Endothelial cell of umbilical vein (primary cell): ENCODE measurements around the gene MRGPRG. TPM values are rescaled to one million over a fixed set of nuclear protein-coding genes. Genes with fewer than 3 reads are reported as not detected.

Experiments
- BruUV-seq: library from RNA; stranded (reverse); fragments of 400-500 nt; replicated peaks from 2 replicates; lab custom pipeline; 2021; lab: Mats Ljungman, UMichigan
- CTCF ChIA-PET: fragments of 300-600, 350-600 bp; sonication (Branson Sonifier 250); formaldehyde crosslinking; loops from one replicate; lab custom pipeline; 2021; ENCODE audit warnings: antibody characterized with exemption, inconsistent platforms; lab: Charles Lee
- POLR2A ChIA-PET: fragments of 300-600, 350-600 bp; sonication (Branson Sonifier 250); formaldehyde crosslinking; loops from one replicate; lab custom pipeline; 2021; ENCODE audit warnings: antibody characterized with exemption, inconsistent platforms; lab: Charles Lee
- DNase-seq: peaks from one replicate; pipeline ENCODE4 v3.0.0-alpha.2; 2011; ENCODE audit warnings: low read depth, low spot score
- FAIRE-seq: peaks from 2 replicates; lab custom pipeline; 2011; peaks lifted over from hg19 to GRCh38; lab: Jason Lieb, UNC
- H2AFZ ChIP-seq: 2 replicates; pipeline ENCODE4 v1.6.0; 2012; ENCODE audit warnings: low read depth, low read length, control low read depth, inconsistent platforms
- H3K27ac ChIP-seq: 2 replicates; pipeline ENCODE4 v1.5.1; 2011; ENCODE audit warnings: low read depth, mild to moderate bottlenecking, control low read depth, low read length, moderate library complexity; ENCODE audit not compliant: insufficient read depth
- H3K27me3 ChIP-seq, 2 experiments: 2 replicates each; pipeline versions ENCODE4 v1.6.0 to v1.6.1; 2011; ENCODE audit warnings: low read length in 2 of 2, mixed read lengths in 1 of 2; ENCODE audit not compliant: control insufficient read depth in 2 of 2, insufficient read depth in 2 of 2
- H3K36me3 ChIP-seq, 2 experiments: 2 replicates in 1 of 2; 3 replicates in 1 of 2; pipeline ENCODE4 v1.5.1; 2011; ENCODE audit warnings: low read length in 2 of 2, mild to moderate bottlenecking in 1 of 2, moderate library complexity in 1 of 2; ENCODE audit not compliant: control insufficient read depth in 2 of 2, insufficient read depth in 2 of 2; ENCODE audit errors: extremely low read depth in 1 of 2
- H3K4me1 ChIP-seq: 3 replicates; pipeline ENCODE4 v1.5.1; 2011; ENCODE audit warnings: mild to moderate bottlenecking, low read length; ENCODE audit not compliant: control insufficient read depth, insufficient read depth; ENCODE audit errors: extremely low read depth
- H3K4me2 ChIP-seq: 2 replicates; pipeline ENCODE4 v1.6.1; 2011; ENCODE audit warnings: low read length, control low read depth, mixed read lengths; ENCODE audit not compliant: insufficient read depth
- H3K4me3 ChIP-seq, 3 experiments: fragments of 200-600 bp in 1 of 3; sonication (generic), shearing (Covaris generic) in 1 of 3; replicated peaks in 1 of 3; 2 replicates each; pipeline ENCODE4 v1.5.1; 2011 to 2016; ENCODE audit warnings: control low read depth in 3 of 3, low read length in 3 of 3, mild to moderate bottlenecking in 2 of 3, inconsistent platforms in 1 of 3, low read depth in 1 of 3, moderate library complexity in 1 of 3; ENCODE audit not compliant: insufficient read depth in 1 of 3
- H3K79me2 ChIP-seq: 2 replicates; pipeline ENCODE4 v1.6.0; 2012; ENCODE audit warnings: low read length, inconsistent platforms; ENCODE audit not compliant: control insufficient read depth, insufficient read depth
- H3K9ac ChIP-seq: replicated peaks from 2 replicates; pipeline ENCODE3; 2011; ENCODE audit warnings: low read length, control low read depth; ENCODE audit not compliant: insufficient read depth; ENCODE audit errors: extremely low read depth
- H3K9me1 ChIP-seq: replicated peaks from 3 replicates; pipeline ENCODE4 v1.6.0; 2011; ENCODE audit warnings: mild to moderate bottlenecking, low read length; ENCODE audit not compliant: control insufficient read depth, insufficient read depth; ENCODE audit errors: extremely low read depth
- H3K9me3 ChIP-seq: replicated peaks from 2 replicates; pipeline ENCODE4 v1.5.1; 2012; ENCODE audit warnings: low read length, inconsistent platforms; ENCODE audit not compliant: control insufficient read depth, insufficient read depth
- H4K20me1 ChIP-seq: replicated peaks from 2 replicates; pipeline ENCODE3; 2011; ENCODE audit warnings: mild to moderate bottlenecking, low read length; ENCODE audit not compliant: control insufficient read depth, insufficient read depth; ENCODE audit errors: extremely low read depth
- POLR2A ChIP-seq: IDR thresholded peaks from 2 replicates; pipeline ENCODE4 v1.6.1; 2012; ENCODE audit warnings: low read depth, mild to moderate bottlenecking, control low read depth, low read length
- dilution Hi-C: fragments of 300-500 bp; cut with MboI; formaldehyde crosslinking; loops from one replicate; pipeline ENCODE4 v1.15.0; 2019; ENCODE audit warnings: low sequenced_read_pairs; ENCODE audit not compliant: extremely low pct_ligation_motif_present
- intact Hi-C: fragments of 100-400 bp; cut with micrococcal nuclease; formaldehyde crosslinking; loops from one replicate; pipeline ENCODE4 v1.10.0; 2022
- polyA plus RNA-seq, 4 experiments: library from polyadenylated mRNA; depleted of rRNA in 3 of 4; stranded (reverse) in 3 of 4; unstranded in 1 of 4; fragments of >200 nt; gene quantifications; 2 replicates each; pipeline versions ENCODE4 v1.2.1 to v1.2.3, GENCODE V29; 2011 to 2012; ENCODE audit warnings: missing spikeins in 1 of 4
- total RNA-seq: library from RNA; stranded (reverse); gene quantifications from 2 replicates; pipeline ENCODE4 v1.2.3, GENCODE V29; 2021
- TF ChIP-seq, protein P1 (sequence below): IDR thresholded peaks from 2 replicates; pipeline ENCODE4 v1.6.1; 2011; ENCODE audit not compliant: insufficient read depth, insufficient read length
- TF ChIP-seq, protein P2 (sequence below), 2 donors: IDR thresholded peaks; 1 replicate in 1 of 2; 2 replicates in 1 of 2; pipeline ENCODE4 v1.5.1; 2011; ENCODE audit warnings: low read length in 2 of 2, mild to moderate bottlenecking in 2 of 2, moderate library complexity in 2 of 2, control low read depth in 1 of 2, inconsistent platforms in 1 of 2, low read depth in 1 of 2; ENCODE audit not compliant: insufficient read depth in 1 of 2; ENCODE audit errors: extremely low read depth in 1 of 2

MRGPRG gene
- total and polyA plus RNA-seq, 2 donors (not counting 3 experiments of a cell fraction or from before 2014, with no cell fraction given), result not detected

GRCh38 chr11:3196161-3197043 is 22.2 kb downstream of the MRGPRG start:
- TF ChIP-seq, protein P1, sequence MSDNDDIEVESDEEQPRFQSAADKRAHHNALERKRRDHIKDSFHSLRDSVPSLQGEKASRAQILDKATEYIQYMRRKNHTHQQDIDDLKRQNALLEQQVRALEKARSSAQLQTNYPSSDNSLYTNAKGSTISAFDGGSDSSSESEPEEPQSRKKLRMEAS, result no peak
- TF ChIP-seq, protein P2, sequence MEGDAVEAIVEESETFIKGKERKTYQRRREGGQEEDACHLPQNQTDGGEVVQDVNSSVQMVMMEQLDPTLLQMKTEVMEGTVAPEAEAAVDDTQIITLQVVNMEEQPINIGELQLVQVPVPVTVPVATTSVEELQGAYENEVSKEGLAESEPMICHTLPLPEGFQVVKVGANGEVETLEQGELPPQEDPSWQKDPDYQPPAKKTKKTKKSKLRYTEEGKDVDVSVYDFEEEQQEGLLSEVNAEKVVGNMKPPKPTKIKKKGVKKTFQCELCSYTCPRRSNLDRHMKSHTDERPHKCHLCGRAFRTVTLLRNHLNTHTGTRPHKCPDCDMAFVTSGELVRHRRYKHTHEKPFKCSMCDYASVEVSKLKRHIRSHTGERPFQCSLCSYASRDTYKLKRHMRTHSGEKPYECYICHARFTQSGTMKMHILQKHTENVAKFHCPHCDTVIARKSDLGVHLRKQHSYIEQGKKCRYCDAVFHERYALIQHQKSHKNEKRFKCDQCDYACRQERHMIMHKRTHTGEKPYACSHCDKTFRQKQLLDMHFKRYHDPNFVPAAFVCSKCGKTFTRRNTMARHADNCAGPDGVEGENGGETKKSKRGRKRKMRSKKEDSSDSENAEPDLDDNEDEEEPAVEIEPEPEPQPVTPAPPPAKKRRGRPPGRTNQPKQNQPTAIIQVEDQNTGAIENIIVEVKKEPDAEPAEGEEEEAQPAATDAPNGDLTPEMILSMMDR (IDR thresholded peaks at IDR 0.05; ENCODE audit: extremely low read depth in 1 of 2, insufficient read depth in 1 of 2, low read depth in 1 of 2, low read length in 2 of 2), result no peak
- TF ChIP-seq POLR2A, result no peak
- Histone ChIP-seq H3K4me3 (no peak overlapping the region), H3K4me1 (no peaks in the 10 kb centered on the region), H3K4me2 (no peak overlapping the region), H4K20me1 (no peaks in the 10 kb centered on the region), H3K9me1 (no peaks in the 10 kb centered on the region), H3K79me2 (no peaks in the 10 kb centered on the region), H3K9ac (no peak overlapping the region), H3K27me3 (no peaks in the 10 kb centered on the region), H3K9me3 (no peaks in the 10 kb centered on the region), H3K36me3 (no peaks in the 10 kb centered on the region), H2AFZ (no peak overlapping the region), H3K27ac (no peak overlapping the region)
- CTCF ChIA-PET, result interaction anchor here (1.1 to 1.5 kb wide), 5 partner anchors 13 to 159 kb away, joined by 3 to 7 read pairs (median 4); no protein-coding TSS in a partner anchor
- intact Hi-C loops, result no loop called here
- dilution Hi-C loops, result no loop called here
- BruUV-seq, result no TSS peak
- DNase-seq (no peak), FAIRE-seq (no peak)
- POLR2A ChIA-PET, result no interaction called here
